AG04450 (cell line): ENCODE results near the gene FEV. TPM values are rescaled to one million over a fixed set of nuclear protein-coding genes. Genes with fewer than 3 reads are reported as not detected.

ENCODE experiments used
- CTCF ChIA-PET: fragments of 300-600, 350-600 bp; formaldehyde crosslinking; extraction: SDS; loops from one replicate; lab custom pipeline; 2022; ENCODE audit warnings: antibody characterized with exemption, inconsistent platforms; lab: Charles Lee
- POLR2A ChIA-PET: fragments of 350-600 bp; formaldehyde crosslinking; extraction: SDS; loops from one replicate; lab custom pipeline; 2021; ENCODE audit warnings: antibody characterized with exemption, inconsistent platforms; lab: Yijun Ruan, JAX
- DNase-seq: peaks from one replicate; pipeline ENCODE4 v3.0.0-alpha.2; 2011; ENCODE audit warnings: low read depth, low spot score
- H3K27ac ChIP-seq: one replicate; pipeline ENCODE4 v1.5.1; 2012; ENCODE audit warnings: low read depth, low read length, control low read depth
- H3K27me3 ChIP-seq: one replicate; pipeline ENCODE4 v1.6.0; 2012; ENCODE audit warnings: low read length; ENCODE audit not compliant: control insufficient read depth, insufficient read depth
- H3K4me3 ChIP-seq: 2 replicates; pipeline ENCODE4 v1.5.1; 2011; ENCODE audit warnings: mild to moderate bottlenecking, low read depth, low read length, control low read depth
- H3K9me3 ChIP-seq: 2 replicates; pipeline ENCODE4 v1.5.1; 2012; ENCODE audit warnings: low read length; ENCODE audit not compliant: control insufficient read depth, insufficient read depth
- polyA plus RNA-seq: library from polyadenylated mRNA; depleted of rRNA; stranded (reverse); fragments of >200 nt; gene quantifications from 2 replicates; pipeline ENCODE4 v1.2.3, GENCODE V29; 2011
- TF ChIP-seq, protein P1 (sequence below): IDR thresholded peaks from 2 replicates; pipeline ENCODE4 v1.5.1; 2011; ENCODE audit warnings: low read depth, low read length, control low read depth, inconsistent platforms

The FEV gene
- polyA plus RNA-seq, 1 experiment = not detected

DNA sequence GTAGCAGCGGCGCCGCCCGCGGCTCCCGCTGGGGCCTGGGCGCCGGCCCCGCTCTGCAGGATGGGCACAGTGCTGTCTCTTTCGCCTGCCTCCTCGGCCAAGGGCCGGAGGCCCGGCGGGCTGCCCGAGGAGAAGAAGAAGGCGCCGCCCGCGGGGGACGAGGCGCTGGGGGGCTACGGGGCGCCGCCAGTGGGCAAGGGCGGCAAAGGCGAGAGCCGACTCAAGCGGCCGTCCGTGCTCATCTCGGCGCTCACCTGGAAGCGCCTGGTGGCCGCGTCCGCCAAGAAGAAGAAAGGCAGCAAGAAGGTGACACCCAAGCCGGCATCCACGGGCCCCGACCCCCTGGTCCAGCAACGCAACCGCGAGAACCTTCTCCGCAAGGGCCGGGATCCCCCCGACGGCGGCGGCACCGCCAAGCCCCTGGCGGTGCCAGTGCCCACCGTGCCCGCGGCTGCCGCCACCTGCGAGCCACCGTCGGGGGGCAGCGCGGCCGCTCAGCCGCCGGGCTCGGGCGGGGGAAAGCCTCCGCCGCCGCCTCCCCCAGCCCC lies 25.1 kb downstream of the FEV start:
- Histone ChIP-seq H3K27me3 (peaks cover 52% of the 10 kb centered on the region), H3K9me3 (peaks cover 9% of the 10 kb centered on the region), H3K4me3 (peak overlapping the region; percentile 48; the same call in 1 of the 2 replicates), H3K27ac (no peak overlapping the region)
- TF ChIP-seq, protein P1, sequence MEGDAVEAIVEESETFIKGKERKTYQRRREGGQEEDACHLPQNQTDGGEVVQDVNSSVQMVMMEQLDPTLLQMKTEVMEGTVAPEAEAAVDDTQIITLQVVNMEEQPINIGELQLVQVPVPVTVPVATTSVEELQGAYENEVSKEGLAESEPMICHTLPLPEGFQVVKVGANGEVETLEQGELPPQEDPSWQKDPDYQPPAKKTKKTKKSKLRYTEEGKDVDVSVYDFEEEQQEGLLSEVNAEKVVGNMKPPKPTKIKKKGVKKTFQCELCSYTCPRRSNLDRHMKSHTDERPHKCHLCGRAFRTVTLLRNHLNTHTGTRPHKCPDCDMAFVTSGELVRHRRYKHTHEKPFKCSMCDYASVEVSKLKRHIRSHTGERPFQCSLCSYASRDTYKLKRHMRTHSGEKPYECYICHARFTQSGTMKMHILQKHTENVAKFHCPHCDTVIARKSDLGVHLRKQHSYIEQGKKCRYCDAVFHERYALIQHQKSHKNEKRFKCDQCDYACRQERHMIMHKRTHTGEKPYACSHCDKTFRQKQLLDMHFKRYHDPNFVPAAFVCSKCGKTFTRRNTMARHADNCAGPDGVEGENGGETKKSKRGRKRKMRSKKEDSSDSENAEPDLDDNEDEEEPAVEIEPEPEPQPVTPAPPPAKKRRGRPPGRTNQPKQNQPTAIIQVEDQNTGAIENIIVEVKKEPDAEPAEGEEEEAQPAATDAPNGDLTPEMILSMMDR = no peak
- CTCF ChIA-PET = no interaction called here
- POLR2A ChIA-PET = no interaction called here
- no peak for DNase-seq

DNA sequence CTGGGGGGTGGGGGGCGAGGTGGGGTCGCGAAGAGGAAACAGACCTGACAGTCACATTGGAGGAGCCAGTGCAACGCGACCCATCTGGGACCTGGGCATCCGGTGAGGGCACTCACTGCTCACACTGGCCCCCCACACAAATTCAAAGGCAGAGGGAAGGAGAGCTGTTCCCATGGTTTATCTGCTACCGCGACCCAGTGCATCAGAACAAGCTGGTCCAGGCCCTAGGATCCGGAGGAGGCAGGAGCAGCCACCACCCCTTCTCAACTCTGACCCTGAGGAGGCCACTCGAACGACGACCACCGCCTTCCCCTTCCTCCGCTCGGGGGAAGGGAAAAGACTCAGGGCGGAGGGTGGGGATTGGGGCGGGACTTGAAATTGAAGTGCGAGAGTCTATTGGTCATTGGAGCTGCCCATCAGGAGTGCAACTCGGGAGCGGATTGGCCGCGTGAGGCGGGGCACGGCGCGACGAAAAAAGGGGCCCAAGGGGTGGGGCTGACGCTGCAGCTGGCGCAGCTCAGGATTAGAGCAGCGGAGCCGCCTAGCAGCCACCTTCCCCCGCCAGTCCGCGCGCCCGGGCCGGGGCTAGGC lies 25.7 kb downstream of the FEV start, which contains the start of gene CDK5R2:
CDK5R2 (plus strand) TSS at position 526 of the 591 bp plus-strand sequence. CDS start 155 bp downstream, outside the sequence.
- peak within 1 kb of the TSS; percentile 48 for H3K4me3 ChIP-seq

DNA sequence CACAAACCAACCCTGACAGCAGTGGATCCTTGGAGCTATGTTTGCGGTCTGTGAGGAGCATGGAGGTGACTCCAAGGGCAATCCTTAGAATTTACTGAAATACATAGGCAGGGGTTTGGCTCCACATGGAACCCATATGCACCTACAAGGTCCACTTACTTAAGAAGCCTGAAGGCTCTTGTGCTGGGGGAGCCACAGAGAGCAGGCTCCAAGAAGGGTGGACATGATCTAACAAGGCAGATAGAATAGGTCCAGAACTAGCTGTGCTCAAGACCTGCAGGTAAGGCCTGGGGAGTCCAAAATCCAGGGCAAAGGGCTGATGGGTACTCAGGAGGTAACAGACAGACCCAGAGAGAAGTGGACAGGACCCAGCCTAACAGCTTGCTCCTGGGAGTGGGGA lies 26.7 kb downstream of the FEV start:
- ChIA-PET CTCF (interaction anchor here (1.0 kb wide), 1 partner anchor 19 kb away, joined by 3 read pairs; no protein-coding TSS in a partner anchor), POLR2A (no interaction called here)
- TF ChIP-seq, protein P1 = no peak
- DNase-seq = no peak
- H3K9me3 ChIP-seq = peaks cover 9% of the 10 kb centered on the region
- H3K27me3 ChIP-seq = peaks cover 58% of the 10 kb centered on the region
- no peak overlapping the region for H3K27ac ChIP-seq
- no peak overlapping the region for H3K4me3 ChIP-seq

More for the DNA sequence above, 25.7 kb downstream of the FEV start, which contains the start of gene CDK5R2:
- peak; percentile 41 for DNase-seq
- CTCF ChIA-PET = interaction anchor here (1.0 kb wide), 1 partner anchor 18 kb away, joined by 3 read pairs; no protein-coding TSS in a partner anchor
- TF ChIP-seq, protein P1 = no peak
- Histone ChIP-seq H3K9me3 (peaks cover 9% of the 10 kb centered on the region), H3K27ac (no peak within 1 kb of the TSS), H3K27me3 (peaks cover 58% of the 10 kb centered on the region)
- POLR2A ChIA-PET = no interaction called here

DNA sequence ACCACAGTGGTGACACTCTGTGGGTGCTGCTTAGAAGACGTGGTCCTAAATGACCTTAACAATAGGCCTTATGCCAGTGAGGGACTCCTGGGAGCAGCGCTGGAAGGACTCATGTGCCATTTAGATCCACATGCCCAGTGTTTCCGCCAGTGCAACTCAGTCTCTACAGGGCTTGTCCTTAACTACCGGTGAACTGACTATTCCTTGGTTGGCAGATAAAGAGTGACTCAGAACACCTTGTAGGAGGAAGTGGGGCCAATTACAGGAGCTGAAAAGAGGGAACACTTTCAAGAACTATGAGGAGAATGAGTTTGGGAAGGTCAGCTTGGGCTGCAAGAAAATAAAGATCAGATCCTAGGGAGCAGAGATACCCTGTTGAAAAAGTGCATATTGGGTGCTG lies 27.3 kb downstream of the FEV start:
- ChIA-PET CTCF (no interaction called here), POLR2A (no interaction called here)
- TF ChIP-seq, protein P1 = no peak
- H3K9me3 ChIP-seq = peaks cover 5% of the 10 kb centered on the region
- H3K27ac ChIP-seq = no peak overlapping the region
- DNase-seq = no peak
- no peak overlapping the region for H3K4me3 ChIP-seq
- H3K27me3 ChIP-seq = peaks cover 57% of the 10 kb centered on the region

DNA sequence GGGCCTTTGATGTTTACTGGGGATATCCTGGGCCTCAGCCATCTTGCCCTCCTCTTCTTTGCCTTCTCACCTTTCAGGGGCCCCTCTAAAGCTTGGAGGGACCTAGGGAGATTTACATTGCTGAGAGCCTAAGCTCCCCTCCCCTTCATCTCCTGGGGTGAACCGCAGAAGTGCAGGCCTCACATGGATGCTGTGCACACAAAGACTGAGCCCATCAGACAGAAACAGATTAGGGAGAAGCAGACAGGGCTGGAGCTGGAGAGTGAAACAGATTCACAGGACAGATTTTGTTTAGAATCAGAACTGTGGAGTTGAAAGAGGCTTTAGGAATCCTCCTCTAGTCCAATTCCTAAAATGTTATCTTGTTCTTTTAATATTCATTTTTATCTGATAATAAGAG lies 28.9 kb downstream of the FEV start:
- TF ChIP-seq, protein P1 = no peak

More for the DNA sequence above, 28.9 kb downstream of the FEV start:
- Histone ChIP-seq H3K9me3 (no peaks in the 10 kb centered on the region; the same call in 1 of the 2 replicates), H3K4me3 (no peak overlapping the region), H3K27me3 (peaks cover 46% of the 10 kb centered on the region), H3K27ac (no peak overlapping the region)
- ChIA-PET POLR2A (no interaction called here), CTCF (interaction anchor here (0.6 kb wide), 1 partner anchor 9 kb away, joined by 3 read pairs; no protein-coding TSS in a partner anchor)
- DNase-seq = no peak
